HUES64 (cell line): ENCODE measurements around the gene CEACAM3.

ENCODE experiments used
- H3K27ac ChIP-seq: 2 replicates; pipeline ENCODE4 v1.7.0; 2013; ENCODE audit warnings: low read depth, low read length, inconsistent platforms
- H3K27me3 ChIP-seq: 2 replicates; pipeline ENCODE4 v1.6.1; 2013; ENCODE audit warnings: mild to moderate bottlenecking, low read length; ENCODE audit not compliant: insufficient read depth
- H3K36me3 ChIP-seq: 2 replicates; pipeline ENCODE4 v1.6.1; 2013; ENCODE audit warnings: mild to moderate bottlenecking, low read length; ENCODE audit not compliant: insufficient read depth
- H3K4me1 ChIP-seq: 2 replicates; pipeline ENCODE4 v1.6.1; 2013; ENCODE audit warnings: mild to moderate bottlenecking, low read length, moderate library complexity; ENCODE audit not compliant: insufficient read depth
- H3K4me3 ChIP-seq: 2 replicates; pipeline ENCODE4 v1.5.1; 2013; ENCODE audit warnings: mild to moderate bottlenecking, low read length, moderate library complexity
- H3K9ac ChIP-seq: 2 replicates; pipeline ENCODE4 v1.6.1; 2013; ENCODE audit warnings: mild to moderate bottlenecking, low read depth, low read length
- H3K9me3 ChIP-seq: 2 replicates; pipeline ENCODE4 v1.6.1; 2013; ENCODE audit warnings: low read depth, low read length; ENCODE audit not compliant: insufficient read depth
- WGBS: fragments of 150-250, 120-280 bp; methylation state at CpG from one replicate; pipeline ENCODE4 v1.1.7; 2013; ENCODE audit warnings: missing lambda C conversion rate; 5-methylcytosine and 5-hydroxymethylcytosine counted together

Gene CEACAM3

DNA sequence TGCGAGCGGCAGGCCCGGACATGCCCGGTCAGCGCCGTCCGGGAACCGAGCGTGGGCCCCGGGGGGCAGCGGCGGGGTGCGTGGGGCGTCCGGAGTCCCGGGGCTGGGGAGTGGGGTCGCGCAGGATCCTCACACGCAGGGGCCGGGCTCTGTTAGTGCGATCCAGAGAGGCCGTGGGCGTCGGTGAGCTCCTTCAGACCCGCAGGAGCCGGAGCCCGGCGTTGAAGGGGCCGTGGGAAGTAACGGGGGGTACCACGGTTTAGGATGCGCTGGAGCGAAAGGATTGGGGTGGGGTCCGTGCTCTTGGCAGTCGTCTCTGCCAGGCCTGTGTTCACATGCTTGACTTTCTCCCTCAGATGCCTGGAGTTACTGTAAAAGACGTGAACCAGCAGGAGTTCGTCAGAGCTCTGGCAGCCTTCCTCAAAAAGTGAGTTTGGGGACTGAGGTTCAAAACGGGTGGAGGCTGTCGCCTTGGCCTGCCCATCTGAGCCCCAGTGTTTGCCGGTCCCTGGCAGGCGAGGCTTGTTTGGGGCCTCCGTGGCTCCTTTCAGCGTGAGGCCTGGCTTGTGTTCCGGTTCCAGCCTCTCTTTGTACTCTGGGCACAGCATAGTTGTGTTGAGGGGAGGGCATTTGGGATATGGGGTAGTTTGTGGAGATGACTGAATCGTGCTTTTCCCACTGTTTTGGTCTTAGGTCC is 64.2 kb downstream of the CEACAM3 start:
- H3K9me3 ChIP-seq, result no peaks in the 10 kb centered on the region
- 2% methylated on average over 45 of the region's 45 CpGs for WGBS
- H3K4me3 ChIP-seq, result peak overlapping the region; percentile 99
- peak overlapping the region; percentile 86 for H3K27ac ChIP-seq
- H3K36me3 ChIP-seq, result peaks cover 51% of the 10 kb centered on the region
- H3K9ac ChIP-seq, result peak overlapping the region; percentile 100
- H3K27me3 ChIP-seq, result no peaks in the 10 kb centered on the region
- peaks cover 25% of the 10 kb centered on the region for H3K4me1 ChIP-seq
